Tibial nerve (tissue), 4 donors: ENCODE data around the gene RNF213. TPM values are rescaled to one million over a fixed set of nuclear protein-coding genes. Genes with fewer than 3 reads are reported as not detected.

Source experiments
- DNase-seq, 2 donors: peaks; one replicate each; pipeline ENCODE4 v3.0.0-alpha.2; 2019; ENCODE audit warnings: low spot score in 2 of 2
- H3K27ac ChIP-seq, 4 donors: fragments of 200-600 bp; sonication (generic) in 3 of 4; one replicate each; pipeline ENCODE4 v1.5.1; 2017 to 2019; ENCODE audit warnings: mild to moderate bottlenecking in 1 of 4
- H3K27me3 ChIP-seq, 2 donors: fragments of 200-600 bp; sonication (generic) in 1 of 2; one replicate each; pipeline versions ENCODE4 v1.5.1 to v1.6.0; 2017 to 2019
- H3K36me3 ChIP-seq, 3 donors: fragments of 200-600 bp; sonication (generic); one replicate each; pipeline ENCODE4 v1.5.1; 2018 to 2019
- H3K4me1 ChIP-seq, 4 donors: fragments of 200-600 bp; sonication (generic) in 3 of 4; one replicate each; pipeline ENCODE4 v1.5.1; 2017 to 2019
- H3K4me3 ChIP-seq, 4 donors: fragments of 200-600 bp; sonication (generic) in 3 of 4; one replicate each; pipeline ENCODE4 v1.5.1; 2017 to 2019; ENCODE audit warnings: mild to moderate bottlenecking in 1 of 4, moderate library complexity in 1 of 4
- H3K9me3 ChIP-seq, 4 donors: fragments of 200-600 bp; sonication (generic) in 3 of 4; one replicate each; pipeline ENCODE4 v1.5.1; 2017 to 2019
- CTCF ChIP-seq, 5 experiments: fragments of 200-600 bp in 3 of 5; fragments of 450-650 bp in 2 of 5; sonication (generic) in 3 of 5; IDR thresholded peaks; one replicate each; pipeline ENCODE4 v1.5.1; 2016 to 2019; ENCODE audit warnings: antibody characterized with exemption in 5 of 5, mild to moderate bottlenecking in 3 of 5, moderate library complexity in 2 of 5
- EP300 ChIP-seq, 2 donors: sonication (generic); formaldehyde crosslinking; IDR thresholded peaks; one replicate each; pipeline ENCODE4 v1.6.1; 2017; ENCODE audit warnings: antibody characterized with exemption in 2 of 2, mild to moderate bottlenecking in 1 of 2
- POLR2A ChIP-seq, 2 donors: fragments of 450-650 bp; IDR thresholded peaks; one replicate each; pipeline ENCODE4 v1.6.1; 2017; ENCODE audit warnings: antibody characterized with exemption in 2 of 2, mild to moderate bottlenecking in 2 of 2, moderate library complexity in 2 of 2
- WGBS, 2 donors: methylation state at CpG; one replicate each; pipeline ENCODE4 v1.1.5; 2018; 5-methylcytosine and 5-hydroxymethylcytosine counted together
- total RNA-seq, 4 donors: library from RNA; depleted of rRNA; stranded (reverse); fragments of >200 nt; gene quantifications; one replicate each; pipeline ENCODE4 v1.1.0, GENCODE V29; 2016

The RNF213 gene
- total RNA-seq, 4 donors from 2014 or later, result 107 to 148 (median 119) TPM

GRCh38 chr17:80426671-80427326 lies 166.1 kb downstream of the RNF213 start:
- H3K36me3 ChIP-seq, result peaks cover 0 to 63% (median 0%) of the 10 kb centered on the region in 3 donors
- H3K4me3 ChIP-seq, result no peak overlapping the region
- peaks cover 0 to 9% (median 3%) of the 10 kb centered on the region in 4 donors for H3K4me1 ChIP-seq
- TF ChIP-seq POLR2A (IDR thresholded peaks at IDR 0.05), result no peak
- peak; percentile 96 to 98 (median 97) for TF ChIP-seq CTCF (IDR thresholded peaks at IDR 0.05)
- H3K27me3 ChIP-seq, result no peaks in the 10 kb centered on the region
- no peak overlapping the region for H3K27ac ChIP-seq
- 41 to 44% methylated on average over 22 to 24 of the region's 24 CpGs for WGBS, 2 donors
- DNase-seq, result peak; percentile 52 to 63
- no peaks in the 10 kb centered on the region for H3K9me3 ChIP-seq

- no peak for TF ChIP-seq POLR2A (IDR thresholded peaks at IDR 0.05)
- TF ChIP-seq EP300 (IDR thresholded peaks at IDR 0.05), result no peak
- no peak for TF ChIP-seq CTCF (IDR thresholded peaks at IDR 0.05)
- Histone ChIP-seq H3K9me3 (no peaks in the 10 kb centered on the region), H3K4me1 (peaks cover 0 to 9% (median 3%) of the 10 kb centered on the region in 4 donors), H3K36me3 (peaks cover 0 to 70% (median 0%) of the 10 kb centered on the region in 3 donors), H3K27me3 (no peaks in the 10 kb centered on the region), H3K4me3 (no peak overlapping the region), H3K27ac (no peak overlapping the region)
- DNase-seq, result no peak
- WGBS, 2 donors, result 86% methylated on average over 24 to 25 of the region's 27 CpGs
These were observed 167.0 kb downstream of the RNF213 start for GRCh38 chr17:80427366-80428282.

GRCh38 chr17:80428363-80428762 lies 167.7 kb downstream of the RNF213 start:
- Histone ChIP-seq H3K36me3 (peaks cover 0 to 75% (median 0%) of the 10 kb centered on the region in 3 donors), H3K4me1 (peaks cover 0 to 9% (median 3%) of the 10 kb centered on the region in 4 donors), H3K9me3 (no peaks in the 10 kb centered on the region), H3K27ac (no peak overlapping the region), H3K4me3 (no peak overlapping the region), H3K27me3 (no peaks in the 10 kb centered on the region)
- no peak for DNase-seq
- 87 to 88% methylated on average over 6 to 12 of the region's 12 CpGs for WGBS, 2 donors
- no peak for TF ChIP-seq CTCF (IDR thresholded peaks at IDR 0.05)
- no peak for TF ChIP-seq EP300 (IDR thresholded peaks at IDR 0.05)
- no peak for TF ChIP-seq POLR2A (IDR thresholded peaks at IDR 0.05)

GRCh38 chr17:80428796-80429195 lies 168.1 kb downstream of the RNF213 start:
- TF ChIP-seq CTCF (IDR thresholded peaks at IDR 0.05) (no peak), EP300 (IDR thresholded peaks at IDR 0.05) (no peak), POLR2A (IDR thresholded peaks at IDR 0.05) (no peak)
- 84 to 87% methylated on average over 11 of the region's 11 CpGs for WGBS, 2 donors
- Histone ChIP-seq H3K4me3 (no peak overlapping the region), H3K9me3 (no peaks in the 10 kb centered on the region), H3K4me1 (peaks cover 0 to 9% (median 3%) of the 10 kb centered on the region in 4 donors), H3K36me3 (peaks cover 0 to 74% (median 0%) of the 10 kb centered on the region in 3 donors), H3K27me3 (no peaks in the 10 kb centered on the region), H3K27ac (no peak overlapping the region)
- no peak for DNase-seq
